Measurements from ENCODE around the gene MAP2K6.

DNA sequence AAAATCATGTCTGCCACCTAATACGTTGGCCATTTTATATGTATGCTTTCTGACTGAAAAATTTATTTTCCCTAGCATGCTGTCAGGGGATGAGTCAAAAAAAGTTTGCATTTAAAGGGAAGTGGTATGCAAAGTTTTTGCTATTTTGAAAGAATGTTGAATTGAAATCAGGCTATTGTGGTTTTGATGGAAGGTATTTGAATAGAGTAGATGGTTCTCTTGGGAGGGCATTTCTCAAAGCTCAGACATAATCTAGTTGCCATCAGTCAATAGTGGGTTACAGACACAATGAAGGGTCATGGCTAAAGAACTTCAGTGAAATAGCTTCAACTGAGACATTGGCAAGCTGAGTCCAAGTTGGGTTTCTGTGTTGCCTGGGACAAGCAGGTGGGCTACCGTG is 102.4 kb downstream of the MAP2K6 start:
- TF ChIP-seq POLR2A (IDR thresholded peaks at IDR 0.05) (no peak), POLR2AphosphoS5 (IDR thresholded peaks at IDR 0.05) (no peak)
- TF ChIP-seq, protein P1, sequence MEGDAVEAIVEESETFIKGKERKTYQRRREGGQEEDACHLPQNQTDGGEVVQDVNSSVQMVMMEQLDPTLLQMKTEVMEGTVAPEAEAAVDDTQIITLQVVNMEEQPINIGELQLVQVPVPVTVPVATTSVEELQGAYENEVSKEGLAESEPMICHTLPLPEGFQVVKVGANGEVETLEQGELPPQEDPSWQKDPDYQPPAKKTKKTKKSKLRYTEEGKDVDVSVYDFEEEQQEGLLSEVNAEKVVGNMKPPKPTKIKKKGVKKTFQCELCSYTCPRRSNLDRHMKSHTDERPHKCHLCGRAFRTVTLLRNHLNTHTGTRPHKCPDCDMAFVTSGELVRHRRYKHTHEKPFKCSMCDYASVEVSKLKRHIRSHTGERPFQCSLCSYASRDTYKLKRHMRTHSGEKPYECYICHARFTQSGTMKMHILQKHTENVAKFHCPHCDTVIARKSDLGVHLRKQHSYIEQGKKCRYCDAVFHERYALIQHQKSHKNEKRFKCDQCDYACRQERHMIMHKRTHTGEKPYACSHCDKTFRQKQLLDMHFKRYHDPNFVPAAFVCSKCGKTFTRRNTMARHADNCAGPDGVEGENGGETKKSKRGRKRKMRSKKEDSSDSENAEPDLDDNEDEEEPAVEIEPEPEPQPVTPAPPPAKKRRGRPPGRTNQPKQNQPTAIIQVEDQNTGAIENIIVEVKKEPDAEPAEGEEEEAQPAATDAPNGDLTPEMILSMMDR (IDR thresholded peaks at IDR 0.05 in 8 of 11, conservative IDR thresholded peaks at IDR 0.05 in 3 of 11), result no peak

Measured in spleen (tissue), 7 donors.